GM21526 (cell line): ENCODE results near the gene SPEN.
"Not testable (repeated sequence)": the region's sequence is repeated elsewhere in the genome, so short reads cannot be mapped to it uniquely, and the experiment has no call there.

Experiments
- ATAC-seq: cut with Tn5 transposase; IDR thresholded peaks from one replicate; pipeline ENCODE4 v1.9.1; 2021; ENCODE audit warnings: moderate library complexity; ENCODE audit not compliant: unreplicated experiment, low FRiP score

Gene SPEN

DNA sequence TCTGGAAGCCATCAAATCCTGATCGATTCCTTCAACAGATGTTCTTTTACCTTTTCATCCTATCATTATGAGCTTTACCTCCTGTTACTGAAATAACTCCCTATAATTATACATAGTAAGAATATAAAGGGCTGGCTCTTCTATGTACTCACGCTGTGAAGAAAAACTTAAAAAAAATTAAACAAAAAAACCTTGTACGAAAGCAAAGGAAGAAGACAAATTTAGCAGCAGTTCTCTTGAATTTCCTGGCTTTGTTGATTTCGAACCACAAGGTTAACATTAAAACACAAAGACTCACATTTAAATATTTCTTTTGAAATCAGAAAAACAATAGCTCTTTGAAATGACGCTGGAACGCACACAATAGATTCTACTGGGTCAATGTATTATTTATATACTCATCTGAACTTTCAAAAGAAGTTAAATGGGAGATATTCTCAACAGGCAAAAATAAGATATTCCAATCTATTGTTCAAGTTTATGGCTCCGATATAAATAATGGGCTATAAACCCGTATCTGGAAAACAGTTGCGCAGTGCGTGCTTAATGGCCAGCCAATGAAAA lies 13.6 kb upstream of the SPEN start:
- no peak for ATAC-seq

DNA sequence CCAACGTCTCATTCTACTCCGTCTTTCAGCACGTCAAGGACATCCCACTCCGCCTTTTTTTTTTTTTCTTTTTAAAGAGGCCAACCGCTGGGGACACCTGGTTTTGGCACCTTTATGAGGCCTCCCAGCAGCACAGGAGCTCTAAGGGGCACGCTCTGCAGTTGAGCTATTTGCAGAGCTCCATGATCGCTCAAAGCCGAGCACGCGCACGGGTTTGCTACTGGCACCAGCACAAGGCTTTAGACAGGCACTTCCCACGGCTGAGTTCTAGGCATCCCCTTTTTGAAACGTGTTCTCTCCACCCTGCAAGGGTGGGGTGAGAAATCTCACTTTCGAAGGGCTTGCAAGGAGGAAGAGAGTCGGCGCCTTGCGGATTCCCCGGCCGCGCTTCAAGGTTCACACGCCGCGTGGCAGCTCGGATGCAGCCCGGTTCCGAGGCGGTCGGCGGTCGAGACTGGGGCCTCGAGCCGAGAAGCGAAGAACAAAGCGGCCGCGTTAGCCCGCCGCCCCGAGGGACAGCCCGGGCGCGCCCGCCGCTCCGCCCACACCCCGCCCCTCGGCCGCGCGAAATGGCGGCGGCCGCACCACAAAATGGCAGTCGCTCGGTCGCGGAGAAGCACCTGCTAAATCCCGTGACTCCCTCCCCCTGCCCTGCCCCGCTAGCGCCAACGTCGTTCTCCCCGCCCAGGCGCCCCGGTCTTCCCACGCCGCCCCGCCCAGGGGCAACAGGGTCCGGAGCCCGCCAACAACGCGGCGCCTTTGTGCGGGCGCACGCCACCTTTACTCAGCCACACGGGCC lies 12.9 kb upstream of the SPEN start:
- ATAC-seq = peak; percentile 44

DNA sequence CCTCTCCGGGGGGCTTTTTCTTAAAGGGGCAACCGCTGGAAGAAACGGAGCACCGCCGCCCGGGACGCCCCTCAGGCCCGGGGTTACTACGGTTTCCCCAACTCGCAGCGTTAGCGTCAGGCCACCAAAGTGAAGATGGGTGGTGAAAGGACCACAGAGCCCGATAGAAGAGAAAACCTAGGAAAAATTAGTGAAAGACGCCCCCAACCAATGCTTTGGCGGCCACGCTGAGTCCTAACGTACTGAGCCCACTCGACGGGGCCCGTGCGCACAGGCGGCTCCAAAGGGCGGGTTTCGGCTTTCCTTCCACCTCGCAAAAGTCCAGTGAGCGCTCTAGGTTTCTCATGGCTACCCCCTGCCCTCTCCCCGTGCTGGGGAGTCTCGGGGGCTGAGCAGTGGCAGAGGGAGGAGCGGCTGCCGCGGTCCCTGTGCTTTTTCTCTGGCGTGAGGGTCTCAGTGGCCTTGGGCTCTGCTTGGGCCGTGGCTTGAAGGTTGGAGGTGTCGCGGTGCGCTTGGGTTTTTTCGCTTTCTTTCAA lies 12.2 kb upstream of the SPEN start:
- ATAC-seq = peak; percentile 5

DNA sequence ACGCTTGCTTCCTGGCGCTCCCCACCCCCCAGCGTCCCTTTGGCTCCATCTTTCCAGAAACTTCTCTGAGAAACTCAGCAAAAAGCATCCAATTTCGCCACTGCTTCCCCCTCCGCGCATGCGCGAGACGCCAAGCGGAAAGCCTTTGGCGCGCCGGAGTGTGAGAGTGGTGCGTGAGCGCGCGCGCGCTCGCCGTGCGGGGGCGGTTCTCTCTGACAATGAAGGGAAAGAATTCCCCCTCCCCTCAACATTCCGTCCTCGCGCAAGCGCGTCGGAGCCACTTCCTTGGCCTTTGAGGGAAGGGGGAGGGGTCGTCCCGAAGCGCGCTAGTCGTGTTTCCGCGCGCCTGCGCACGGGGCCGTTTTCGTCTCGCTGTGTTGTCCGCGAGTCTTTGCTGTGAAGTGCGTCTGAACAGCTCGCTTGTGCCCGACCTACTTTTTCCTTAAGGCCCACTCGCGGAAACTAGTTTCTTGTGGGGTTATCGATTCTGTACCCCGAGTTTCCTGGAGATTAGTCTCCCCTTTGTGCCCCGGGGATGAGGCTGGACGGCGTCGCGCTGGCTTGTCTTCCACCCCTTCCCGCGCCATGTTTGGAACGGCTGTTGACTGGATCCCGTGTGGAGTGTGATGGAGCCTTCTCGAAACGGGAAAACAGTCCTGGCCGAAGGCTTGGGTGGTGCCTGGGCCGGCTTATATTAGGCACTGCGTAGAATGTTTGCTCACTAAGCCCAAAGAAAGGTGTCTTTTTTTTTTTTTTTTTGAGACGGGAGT lies 11.6 kb upstream of the SPEN start:
- peak; percentile 41 for ATAC-seq

DNA sequence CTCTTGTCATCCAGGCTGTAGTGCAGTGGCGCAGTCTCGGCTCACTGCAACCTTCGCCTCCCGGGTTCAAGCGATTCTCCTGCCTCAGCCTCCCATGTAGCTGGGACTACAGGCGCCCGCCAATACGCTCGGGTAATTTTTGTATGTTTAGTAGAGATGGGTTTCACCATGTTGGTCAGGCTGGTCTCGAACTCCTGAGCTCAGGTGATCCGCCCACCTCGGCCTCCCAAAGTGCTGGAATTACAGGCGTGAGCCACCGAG lies 11.1 kb upstream of the SPEN start:
- ATAC-seq = not testable (repeated sequence)

DNA sequence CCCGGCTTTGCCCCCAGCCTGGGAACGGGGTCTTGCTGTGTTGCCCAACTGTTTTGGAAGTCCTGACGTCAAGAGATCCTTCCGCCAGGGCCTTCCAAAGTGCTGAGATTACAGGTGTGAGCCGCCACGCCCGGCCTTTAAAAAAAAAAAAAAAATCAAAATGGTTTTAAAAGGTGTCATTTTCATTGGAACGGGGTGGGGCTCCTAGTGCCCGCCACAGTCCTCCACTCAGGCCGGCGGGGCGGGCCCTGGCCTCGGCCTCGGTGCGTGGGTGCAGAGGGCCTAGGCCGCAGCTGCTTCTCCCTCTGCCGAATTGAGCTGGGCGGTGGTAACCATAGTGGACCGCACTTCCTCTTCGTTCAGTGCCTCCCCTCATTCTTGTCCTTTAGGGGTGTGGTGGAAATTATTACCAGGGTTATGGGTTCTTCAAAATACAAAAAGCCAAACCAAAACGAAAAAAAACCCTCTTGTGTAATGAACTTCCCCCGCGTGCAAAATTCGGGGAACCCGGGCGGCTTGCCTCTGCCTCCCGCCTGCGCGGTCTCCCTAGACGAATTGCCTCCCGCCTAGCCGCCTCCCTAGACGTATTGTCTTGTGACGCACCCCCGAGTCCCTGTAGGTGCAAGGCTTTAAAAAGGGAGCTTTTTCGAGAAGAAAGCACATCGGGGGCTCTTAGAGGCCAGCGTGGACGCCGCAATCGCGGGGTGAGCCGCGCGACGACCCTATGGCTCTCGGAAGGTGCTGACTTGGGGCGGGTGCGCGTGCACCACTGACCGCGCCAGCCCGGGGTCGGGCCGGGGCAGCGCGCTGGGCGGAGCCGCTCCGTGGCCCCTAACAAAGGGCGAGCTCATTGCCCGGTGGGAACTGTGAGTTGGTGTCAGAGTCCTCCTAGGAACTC lies 10.5 kb upstream of the SPEN start:
- no peak for ATAC-seq

DNA sequence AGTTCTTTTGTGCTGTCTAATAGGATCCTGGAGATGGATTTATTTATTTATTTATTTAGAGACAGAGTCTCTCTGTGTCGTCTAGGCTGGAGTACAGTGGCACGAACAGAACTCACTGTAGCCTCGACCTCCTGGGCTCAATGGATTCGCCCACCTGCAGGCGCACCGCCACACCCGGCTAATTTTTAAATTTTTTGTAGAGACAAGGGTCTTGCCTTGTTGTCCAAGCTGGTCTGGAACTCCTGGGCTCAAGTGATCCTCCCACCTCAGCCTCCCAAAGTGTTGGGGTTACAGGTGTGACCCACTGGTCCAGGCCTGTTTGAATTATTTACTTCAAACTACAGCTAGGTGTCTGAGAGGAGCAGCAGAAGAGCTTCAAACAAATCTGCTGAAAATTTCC lies 9.6 kb upstream of the SPEN start:
- no peak for ATAC-seq

DNA sequence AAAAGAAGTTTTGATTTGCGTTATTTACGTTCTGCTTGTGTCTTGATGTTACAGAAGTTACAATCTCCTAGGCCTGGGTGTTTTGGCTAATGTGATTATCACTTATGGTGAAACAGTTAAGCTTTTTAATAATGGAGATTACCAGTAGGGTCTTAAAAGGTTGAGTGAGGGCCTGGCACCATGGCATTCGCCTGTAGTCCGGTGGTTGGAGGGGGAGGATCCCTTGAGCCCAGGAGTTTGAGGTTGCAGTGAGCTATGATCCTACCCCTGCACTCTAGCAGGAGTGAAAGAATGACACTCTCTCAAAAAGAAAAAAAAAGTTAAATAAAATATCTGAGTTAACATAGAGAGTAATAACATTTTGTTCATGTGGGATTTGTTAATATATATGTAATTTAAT lies 8.8 kb upstream of the SPEN start:
- no peak for ATAC-seq

DNA sequence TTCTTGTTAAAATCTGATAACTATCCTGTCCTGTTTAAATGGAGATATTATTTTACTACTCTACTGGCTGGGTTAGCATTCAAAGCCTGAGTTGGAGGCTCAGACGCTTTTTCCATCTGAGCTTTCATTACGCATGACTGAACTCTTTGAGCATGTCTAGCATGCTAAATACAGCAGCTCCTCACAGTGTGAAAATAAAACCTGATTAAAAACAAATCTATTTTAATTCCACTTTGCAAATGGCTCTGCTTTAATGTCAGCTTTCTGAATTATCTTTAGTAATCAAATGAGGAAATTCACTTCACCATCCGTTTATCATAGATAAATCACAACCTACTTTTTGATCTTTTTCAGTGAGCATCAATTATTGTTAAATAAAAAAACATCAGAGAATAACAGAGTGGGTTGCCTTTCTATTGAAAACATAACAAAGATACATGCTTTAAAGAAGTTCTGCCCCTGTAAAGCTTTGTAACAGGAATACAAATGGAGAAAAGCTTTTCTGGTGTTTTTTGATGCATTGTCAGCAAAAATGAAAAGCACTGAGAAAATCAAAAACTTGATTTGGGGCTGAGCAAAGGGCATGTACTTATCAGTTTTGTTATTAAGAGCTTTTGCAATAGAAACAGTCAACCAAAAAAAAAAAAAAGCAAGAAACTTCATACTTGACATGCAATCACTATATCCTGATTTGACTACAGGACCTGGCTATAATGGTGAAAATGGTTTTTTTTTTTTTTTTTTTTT lies 3.5 kb upstream of the SPEN start:
- ATAC-seq = no peak

DNA sequence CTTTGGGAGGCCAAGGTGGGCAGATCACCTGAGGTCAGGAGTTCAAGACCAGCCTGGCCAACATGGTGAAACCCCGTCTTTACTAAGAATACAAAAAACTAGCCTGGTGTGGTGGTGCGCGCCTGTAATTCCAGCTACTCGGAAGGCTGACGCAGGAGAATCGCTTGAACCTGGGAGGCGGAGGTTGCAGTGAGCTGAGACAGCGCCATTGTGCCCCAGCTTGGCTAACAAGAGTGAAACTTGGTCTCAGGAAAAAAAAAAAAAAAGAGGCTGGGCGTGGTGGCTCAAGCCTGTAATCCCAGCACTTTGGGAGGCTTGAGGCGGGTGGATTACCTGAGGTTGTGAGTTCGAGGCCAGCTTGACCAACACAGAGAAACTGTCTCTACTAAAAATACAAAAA lies 1.5 kb upstream of the SPEN start:
- not testable (repeated sequence) for ATAC-seq

DNA sequence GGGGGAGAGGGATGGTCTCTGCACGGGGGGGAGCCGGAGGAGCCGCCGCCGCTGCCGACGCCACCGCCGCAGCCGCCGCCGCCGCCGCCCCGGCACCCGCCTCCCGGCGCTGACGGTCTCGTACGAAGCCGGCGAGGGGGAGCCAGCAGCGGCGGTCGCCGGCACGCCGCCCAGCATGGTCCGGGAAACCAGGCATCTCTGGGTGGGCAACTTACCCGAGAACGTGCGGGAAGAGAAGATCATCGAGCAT lies 311 bp downstream of the SPEN start:
- ATAC-seq = no peak

DNA sequence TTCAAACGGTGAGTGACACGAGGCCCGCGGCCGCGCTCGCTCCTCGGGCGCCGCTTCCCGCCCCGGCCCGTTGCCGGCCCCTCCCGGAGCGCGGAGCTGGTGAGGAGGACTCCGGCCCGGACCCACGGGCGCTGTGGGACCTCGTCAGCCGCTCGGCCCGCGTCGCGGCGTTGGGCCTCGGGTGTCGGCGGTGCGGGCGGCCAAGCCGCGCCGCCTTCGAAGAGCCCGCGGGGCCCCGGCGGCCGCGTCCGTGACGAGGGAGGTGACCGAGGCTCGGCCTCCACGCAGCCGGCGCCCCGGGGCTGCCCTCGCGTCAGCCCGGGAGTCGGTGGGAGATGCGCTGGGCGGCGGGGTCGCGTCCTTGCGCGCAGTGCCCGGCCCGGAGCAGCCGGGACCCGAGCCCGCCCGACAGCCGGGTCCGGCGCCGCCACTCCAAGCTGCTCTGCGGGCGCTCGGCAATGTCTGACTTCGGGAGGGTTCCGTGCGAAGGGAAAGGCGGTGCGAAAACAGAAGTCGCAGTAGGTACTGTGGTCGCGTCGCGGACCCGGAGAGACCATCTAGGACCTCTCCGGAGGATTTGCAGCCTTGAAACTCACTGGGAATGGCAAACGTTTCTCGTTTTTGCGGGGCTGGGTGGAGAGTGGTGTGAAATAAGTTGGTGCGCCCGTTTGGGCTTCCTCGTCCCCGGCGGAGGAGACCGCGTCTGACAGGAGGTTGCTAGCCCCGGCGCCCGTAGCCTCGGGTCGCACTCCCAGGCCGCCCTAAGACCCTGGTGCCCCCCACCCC lies 829 bp downstream of the SPEN start:
- peak; percentile 17 for ATAC-seq

DNA sequence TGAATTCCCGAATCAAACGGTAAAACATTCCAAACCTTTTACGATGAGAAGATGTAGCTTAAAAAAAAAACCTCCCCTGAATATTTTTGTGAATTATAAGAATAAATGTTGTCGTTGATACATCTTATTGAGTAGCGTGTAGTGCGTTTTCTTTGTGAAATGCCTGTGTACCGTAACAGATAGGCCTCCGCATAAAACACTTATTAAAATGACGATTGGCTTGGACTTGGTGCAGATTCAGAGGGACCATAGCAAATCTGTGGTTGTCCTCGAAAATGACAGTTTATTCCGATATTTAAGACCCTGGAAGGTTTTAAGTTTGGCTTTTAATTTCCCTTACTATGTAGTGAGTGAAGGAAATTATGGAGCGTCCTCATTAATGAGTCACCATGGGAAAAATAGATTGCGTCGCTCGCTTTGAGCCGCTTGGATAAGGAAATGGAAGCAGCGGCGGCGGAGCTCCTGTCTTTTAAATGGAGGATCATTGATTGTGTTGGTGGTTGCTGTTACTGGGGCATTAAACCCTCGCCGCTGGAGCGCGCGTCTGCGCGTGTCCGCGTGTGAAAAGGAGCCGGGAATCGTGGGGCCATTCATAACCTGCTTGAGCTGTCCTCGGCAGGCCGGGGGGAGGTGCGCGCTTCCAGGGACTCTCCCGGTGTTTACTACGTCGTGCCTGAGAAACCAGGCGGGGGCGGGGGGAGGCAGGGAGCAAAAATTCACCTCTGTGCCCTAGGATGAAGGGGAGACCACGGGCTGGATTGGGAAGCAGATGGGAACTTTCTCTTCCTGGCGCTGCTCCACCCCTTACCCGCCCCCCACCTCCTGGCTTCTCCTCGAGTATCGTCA lies 1.6 kb downstream of the SPEN start:
- no peak for ATAC-seq

DNA sequence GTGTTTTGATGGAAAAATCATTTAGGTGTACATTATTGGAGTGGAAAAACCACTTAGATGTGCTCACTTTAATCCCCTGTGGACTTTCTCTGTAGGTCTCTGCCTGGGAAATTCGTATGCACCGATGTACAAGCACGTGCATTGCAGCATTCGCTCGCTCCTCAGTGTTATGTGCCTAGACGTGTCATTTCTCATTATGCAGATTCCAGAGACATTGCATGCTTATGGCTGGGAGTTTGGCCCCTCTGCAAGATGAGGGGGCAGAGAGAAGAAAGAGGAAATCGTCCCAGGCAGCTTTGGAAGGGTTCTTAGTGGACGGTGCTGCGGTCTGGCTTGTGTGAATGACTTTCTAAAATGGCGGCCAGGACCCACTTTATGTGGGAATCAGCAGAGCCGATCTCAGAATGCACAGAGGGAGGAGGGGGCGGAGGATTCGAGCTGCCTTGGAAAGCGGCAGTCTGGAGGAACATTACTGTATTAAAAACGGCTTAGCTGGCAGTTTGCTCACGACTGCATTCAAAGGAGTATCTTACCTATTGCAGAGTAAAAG lies 2.3 kb downstream of the SPEN start:
- no peak for ATAC-seq

DNA sequence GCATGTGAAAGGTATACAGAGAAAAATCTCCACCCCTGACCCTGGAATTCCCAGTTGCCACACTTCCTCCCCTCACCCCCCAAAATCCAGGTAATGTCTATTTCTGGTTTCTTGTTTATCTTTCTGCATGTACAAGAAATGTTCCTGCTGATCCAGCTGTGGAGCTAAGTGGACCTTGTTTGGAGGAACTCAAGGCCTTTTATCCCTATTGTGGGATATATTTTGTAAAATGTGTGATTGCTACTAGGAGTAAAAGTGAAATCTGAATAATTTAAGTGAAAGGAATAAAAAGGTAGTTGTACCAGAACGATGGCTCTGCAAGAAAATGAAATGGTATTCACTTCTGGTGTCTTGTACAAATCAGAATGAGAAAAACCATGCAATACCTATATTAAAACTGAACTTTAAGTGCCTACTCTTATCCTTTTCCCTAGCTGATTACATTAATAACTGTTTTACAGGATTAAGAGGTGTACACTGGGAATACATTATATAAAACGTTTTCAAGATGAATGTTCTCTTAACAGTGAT lies 3.0 kb downstream of the SPEN start:
- ATAC-seq = no peak

DNA sequence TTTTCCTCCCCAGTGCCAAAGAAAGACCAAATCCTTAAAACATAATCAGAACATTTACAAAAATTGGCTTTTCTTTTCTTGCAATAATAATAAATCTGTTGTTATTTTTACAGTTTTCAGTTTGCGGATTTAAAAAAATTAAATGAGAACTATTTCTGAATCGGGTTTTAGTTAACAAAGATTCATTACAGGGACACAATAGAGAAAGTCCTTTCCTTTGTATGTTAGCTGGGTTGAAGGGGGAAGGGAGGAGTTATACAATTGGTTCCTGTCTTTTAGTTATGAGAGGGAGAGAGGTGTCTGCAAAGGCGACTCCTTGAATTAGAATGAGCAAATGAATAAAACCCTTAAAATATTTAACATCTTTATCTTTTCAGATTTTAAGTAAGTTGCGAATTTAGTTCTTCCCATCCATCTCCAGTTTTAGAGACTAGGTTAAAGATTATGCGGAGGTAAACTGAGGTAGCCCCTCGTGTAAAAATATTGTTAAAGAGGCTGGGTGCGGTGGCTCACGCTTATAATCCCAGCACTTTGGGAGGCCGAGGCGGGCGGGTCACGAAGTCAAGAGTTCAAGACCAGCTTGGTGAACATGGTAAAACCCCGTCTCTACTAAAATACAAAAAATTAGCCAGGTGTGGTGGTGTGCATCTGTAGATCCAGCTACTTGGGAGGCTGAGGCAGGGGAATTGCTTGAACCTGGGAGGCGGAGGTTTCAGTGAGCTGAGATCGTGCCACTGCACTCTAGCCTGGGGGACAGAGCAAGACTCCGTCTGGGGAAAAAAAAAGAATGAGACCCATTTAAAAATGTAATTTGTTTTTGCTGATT lies 3.9 kb downstream of the SPEN start:
- no peak for ATAC-seq
